ENCODE data around the gene ZNF598.

DNA sequence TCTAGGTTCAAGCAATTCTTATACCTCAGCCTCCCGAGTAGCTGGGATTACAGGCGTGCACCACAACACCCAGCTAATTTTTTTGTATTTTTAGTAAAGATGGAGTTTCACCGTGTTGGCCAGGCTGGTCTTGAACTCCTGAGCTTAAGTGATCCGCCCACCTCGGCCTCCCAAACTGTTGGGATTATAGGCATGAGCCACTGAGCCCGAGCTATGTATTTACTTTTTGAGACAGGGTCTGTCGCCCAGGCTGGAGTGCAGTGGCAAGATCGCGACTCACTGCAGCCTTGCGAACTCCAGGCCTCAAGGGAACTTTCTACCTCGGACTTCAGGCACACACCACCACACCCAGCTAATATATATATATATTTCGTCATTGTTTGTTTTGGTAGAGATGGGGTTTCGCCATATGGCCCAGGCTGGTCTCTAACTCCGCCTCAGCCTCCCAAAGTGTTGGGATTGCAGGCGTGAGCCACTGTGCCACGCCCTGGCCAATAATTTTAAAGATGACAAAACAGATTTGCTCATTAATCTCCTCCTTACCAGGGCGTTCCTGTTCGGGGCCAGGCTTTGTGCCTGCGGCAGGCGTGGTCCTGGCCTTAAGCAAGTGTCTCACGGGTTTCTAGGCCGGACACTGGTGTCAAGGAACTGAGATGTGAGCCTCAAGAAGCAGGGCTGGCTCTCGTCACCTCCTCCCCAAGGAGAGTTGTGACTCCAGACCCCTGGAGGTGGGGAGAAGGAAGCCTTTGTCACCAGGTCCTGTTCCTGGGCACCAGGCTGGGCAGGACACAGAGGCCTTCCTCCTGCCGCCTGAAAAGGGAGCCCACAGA is 5.7 kb upstream of the ZNF598 start:
- TF ChIP-seq, protein P1, sequence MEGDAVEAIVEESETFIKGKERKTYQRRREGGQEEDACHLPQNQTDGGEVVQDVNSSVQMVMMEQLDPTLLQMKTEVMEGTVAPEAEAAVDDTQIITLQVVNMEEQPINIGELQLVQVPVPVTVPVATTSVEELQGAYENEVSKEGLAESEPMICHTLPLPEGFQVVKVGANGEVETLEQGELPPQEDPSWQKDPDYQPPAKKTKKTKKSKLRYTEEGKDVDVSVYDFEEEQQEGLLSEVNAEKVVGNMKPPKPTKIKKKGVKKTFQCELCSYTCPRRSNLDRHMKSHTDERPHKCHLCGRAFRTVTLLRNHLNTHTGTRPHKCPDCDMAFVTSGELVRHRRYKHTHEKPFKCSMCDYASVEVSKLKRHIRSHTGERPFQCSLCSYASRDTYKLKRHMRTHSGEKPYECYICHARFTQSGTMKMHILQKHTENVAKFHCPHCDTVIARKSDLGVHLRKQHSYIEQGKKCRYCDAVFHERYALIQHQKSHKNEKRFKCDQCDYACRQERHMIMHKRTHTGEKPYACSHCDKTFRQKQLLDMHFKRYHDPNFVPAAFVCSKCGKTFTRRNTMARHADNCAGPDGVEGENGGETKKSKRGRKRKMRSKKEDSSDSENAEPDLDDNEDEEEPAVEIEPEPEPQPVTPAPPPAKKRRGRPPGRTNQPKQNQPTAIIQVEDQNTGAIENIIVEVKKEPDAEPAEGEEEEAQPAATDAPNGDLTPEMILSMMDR (IDR thresholded peaks at IDR 0.05): no peak
- TF ChIP-seq EP300 (IDR thresholded peaks at IDR 0.05): no peak
